ENCODE data around the gene LINGO4.

- TF ChIP-seq SUZ12 (IDR thresholded peaks at IDR 0.05; ENCODE audit: extremely low read depth, insufficient read depth, insufficient read length) (no peak), YY1 (IDR thresholded peaks at IDR 0.05; ENCODE audit: insufficient read depth, insufficient read length) (no peak)
These were observed 8.2 kb upstream of the LINGO4 start for GRCh38 chr1:151813271-151813977.

Measured in NT2/D1 (cell line).